ENCODE measurements around the gene SLC25A39.

- TF ChIP-seq POLR2A (IDR thresholded peaks at IDR 0.05) (no peak), CTCF (IDR thresholded peaks at IDR 0.05) (no peak)
Observed at GRCh38 chr17:44322236-44322895, 2.3 kb downstream of the SLC25A39 start.
